ENCODE measurements around the gene PLSCR2.

DNA sequence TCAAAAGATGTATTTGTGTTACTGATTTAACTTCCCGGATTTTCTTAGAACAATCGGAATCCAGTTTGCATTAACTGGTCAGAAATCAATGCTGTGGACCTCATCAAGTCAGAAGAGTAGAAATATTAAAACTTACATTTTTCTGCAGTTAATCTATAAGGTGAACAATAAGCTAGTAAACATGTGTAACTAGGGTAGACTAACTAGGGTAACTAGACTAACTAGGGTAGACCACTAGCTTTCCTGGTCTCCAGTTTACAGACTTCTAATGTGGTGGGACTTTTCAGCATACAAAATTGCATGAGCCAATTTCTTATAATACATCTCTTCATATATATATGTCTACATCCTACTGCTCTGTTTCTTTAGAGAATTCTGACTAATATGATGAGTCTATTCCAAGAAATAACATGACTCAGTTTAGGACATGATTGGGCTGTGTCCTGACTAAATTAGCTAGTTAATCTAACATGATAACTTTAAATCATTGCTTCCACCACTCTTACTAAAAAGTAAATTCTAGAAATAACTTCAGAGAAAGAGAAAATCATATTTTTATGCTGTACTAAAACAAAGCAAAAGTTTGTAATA is 5.3 kb downstream of the PLSCR2 start:
- TF ChIP-seq, protein P1, sequence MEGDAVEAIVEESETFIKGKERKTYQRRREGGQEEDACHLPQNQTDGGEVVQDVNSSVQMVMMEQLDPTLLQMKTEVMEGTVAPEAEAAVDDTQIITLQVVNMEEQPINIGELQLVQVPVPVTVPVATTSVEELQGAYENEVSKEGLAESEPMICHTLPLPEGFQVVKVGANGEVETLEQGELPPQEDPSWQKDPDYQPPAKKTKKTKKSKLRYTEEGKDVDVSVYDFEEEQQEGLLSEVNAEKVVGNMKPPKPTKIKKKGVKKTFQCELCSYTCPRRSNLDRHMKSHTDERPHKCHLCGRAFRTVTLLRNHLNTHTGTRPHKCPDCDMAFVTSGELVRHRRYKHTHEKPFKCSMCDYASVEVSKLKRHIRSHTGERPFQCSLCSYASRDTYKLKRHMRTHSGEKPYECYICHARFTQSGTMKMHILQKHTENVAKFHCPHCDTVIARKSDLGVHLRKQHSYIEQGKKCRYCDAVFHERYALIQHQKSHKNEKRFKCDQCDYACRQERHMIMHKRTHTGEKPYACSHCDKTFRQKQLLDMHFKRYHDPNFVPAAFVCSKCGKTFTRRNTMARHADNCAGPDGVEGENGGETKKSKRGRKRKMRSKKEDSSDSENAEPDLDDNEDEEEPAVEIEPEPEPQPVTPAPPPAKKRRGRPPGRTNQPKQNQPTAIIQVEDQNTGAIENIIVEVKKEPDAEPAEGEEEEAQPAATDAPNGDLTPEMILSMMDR (IDR thresholded peaks at IDR 0.05): no peak
- TF ChIP-seq POLR2A (IDR thresholded peaks at IDR 0.05): no peak
